ENCODE measurements around the gene KIF26A. TPM values are rescaled to one million over a fixed set of nuclear protein-coding genes. Genes with fewer than 3 reads are reported as not detected.

Gene KIF26A
- total RNA-seq, 4 donors from 2014 or later = 0.74 to 7.3 (median 2.4) TPM

DNA sequence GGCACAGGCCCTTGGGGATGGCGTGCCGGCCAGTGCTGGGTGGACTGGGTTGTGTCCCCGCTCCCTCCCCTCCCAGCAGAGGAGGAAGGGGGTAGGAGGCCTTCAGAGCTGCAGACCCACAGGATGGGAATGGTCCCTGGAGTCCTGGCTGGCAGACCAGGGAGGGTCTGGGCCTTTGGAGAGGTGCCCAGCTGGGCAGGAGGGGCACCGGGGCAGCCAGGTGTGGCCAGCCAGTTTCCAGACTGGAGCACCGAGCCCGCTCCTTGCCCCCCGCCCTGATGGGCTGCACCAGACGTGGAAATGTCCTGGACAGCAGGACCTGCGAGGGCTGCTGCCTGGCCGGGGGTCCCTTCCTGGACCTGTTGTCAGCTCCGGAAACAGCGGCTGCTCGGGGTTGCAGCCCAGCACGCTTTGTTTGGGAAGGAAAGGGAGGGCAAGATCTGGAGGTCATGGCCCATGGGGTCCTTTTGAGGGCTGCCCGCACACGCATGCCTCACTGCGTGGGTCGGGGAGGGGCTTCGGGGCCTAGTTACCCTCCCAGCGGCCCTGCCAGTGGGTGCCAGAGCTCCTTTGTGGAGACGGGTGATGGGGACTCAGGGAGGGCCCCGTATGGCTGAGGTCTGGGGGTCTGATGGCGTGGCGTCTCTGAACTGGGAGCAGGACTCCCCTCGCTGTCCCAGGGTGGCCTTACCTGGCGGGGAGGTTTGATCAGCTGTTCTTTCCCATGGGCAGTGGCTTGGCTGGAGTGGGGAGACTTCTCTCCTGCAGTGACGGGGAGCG is 9.1 kb downstream of the KIF26A start:
- DNase-seq (ENCODE audit: low spot score) (no peak), ATAC-seq (ENCODE audit: low FRiP score) (no peak)
- TF ChIP-seq, protein P1, sequence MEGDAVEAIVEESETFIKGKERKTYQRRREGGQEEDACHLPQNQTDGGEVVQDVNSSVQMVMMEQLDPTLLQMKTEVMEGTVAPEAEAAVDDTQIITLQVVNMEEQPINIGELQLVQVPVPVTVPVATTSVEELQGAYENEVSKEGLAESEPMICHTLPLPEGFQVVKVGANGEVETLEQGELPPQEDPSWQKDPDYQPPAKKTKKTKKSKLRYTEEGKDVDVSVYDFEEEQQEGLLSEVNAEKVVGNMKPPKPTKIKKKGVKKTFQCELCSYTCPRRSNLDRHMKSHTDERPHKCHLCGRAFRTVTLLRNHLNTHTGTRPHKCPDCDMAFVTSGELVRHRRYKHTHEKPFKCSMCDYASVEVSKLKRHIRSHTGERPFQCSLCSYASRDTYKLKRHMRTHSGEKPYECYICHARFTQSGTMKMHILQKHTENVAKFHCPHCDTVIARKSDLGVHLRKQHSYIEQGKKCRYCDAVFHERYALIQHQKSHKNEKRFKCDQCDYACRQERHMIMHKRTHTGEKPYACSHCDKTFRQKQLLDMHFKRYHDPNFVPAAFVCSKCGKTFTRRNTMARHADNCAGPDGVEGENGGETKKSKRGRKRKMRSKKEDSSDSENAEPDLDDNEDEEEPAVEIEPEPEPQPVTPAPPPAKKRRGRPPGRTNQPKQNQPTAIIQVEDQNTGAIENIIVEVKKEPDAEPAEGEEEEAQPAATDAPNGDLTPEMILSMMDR (IDR thresholded peaks at IDR 0.05) = no peak

DNA sequence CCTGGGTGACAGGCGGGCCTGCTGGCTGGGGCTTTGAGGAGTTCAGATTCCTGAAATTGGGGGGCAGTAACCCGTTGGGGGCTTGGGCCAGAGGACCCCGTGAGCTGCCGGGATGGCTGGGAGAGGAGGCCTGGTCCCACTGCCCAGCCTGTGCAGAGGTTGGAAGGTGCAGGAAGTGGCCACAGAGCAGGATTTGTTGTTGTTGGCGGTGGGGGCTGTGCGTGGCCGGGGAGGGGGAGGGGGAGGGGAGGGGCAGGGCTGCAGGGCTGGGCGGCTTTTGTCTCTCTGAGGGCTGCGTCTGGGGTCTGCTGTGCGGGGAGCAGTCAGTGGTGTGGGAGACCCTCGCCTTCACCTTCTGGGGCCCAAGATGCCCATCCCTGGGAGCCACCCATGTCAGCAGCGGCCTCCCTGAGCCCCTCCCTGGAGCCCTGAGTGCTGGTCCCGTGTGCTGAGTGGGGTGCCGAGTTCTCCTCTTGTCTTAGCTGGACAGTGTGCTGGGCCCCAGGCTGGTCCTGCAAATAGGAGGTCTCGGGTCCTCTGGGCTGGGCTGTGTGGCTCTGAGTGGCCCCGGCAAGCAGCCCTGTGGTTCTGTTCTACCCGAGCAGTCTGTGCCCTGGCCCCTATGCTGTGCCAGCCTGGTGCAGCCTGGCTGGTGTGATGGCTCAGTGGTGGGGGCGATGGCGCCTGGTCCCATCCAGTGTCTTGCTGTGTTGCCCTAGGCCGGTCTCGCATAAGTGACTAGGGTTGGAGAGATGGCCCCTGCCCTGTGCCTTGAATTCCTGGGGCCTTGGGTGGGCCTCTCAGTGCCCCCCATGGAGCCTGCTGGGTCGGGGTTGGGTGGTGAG is 10.3 kb downstream of the KIF26A start:
- ATAC-seq (ENCODE audit: low FRiP score) (no peak), DNase-seq (ENCODE audit: low spot score) (no peak)
- TF ChIP-seq, protein P1 (IDR thresholded peaks at IDR 0.05) = no peak

DNA sequence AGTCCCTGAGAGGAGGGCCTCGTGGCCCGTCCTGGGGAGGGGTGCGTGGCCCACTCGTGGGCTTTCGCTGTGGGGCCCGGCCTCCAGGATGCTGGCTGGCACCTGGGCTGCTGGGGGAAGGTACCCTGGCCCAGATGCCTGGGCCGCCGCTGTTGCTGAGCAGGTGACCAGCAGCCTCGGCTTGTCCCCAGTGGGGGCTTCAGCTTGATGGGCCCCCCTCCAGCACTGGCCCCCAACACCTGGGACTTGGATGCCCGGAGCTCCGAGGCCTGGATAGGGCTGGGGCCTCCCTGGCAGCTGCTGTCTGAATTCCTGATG is 10.8 kb downstream of the KIF26A start:
- DNase-seq (ENCODE audit: low spot score) = no peak
- ATAC-seq (ENCODE audit: low FRiP score) = no peak
- TF ChIP-seq, protein P1 (IDR thresholded peaks at IDR 0.05) = no peak

DNA sequence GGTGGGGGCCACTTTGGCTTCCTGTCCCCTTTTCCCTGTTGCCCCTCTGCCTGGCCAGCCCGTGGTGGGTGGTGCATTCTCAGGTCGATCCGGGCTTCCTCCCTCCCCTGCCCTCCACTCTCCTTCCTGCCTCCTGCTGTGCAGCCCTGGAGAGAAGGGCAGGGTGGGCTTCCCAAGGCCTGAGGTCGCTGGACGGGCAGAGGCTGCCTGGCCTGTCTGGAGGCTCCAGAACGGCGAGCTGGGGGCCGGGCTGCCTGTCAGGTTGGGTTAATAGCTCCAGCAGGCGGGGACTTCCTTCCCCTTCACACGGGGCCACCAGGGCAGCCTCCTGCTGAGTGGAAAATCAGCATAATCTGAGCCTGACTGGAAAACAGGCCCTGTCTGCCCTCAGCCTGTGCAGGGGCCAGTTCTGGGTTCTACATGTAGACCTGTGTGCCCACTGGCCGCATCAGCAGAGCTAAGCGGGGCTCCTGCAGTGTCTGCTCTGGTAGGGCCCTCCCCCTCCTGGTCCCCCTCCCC is 11.3 kb downstream of the KIF26A start:
- TF ChIP-seq, protein P1 (IDR thresholded peaks at IDR 0.05) = no peak
- DNase-seq (ENCODE audit: low spot score) (no peak), ATAC-seq (ENCODE audit: low FRiP score) (no peak)

DNA sequence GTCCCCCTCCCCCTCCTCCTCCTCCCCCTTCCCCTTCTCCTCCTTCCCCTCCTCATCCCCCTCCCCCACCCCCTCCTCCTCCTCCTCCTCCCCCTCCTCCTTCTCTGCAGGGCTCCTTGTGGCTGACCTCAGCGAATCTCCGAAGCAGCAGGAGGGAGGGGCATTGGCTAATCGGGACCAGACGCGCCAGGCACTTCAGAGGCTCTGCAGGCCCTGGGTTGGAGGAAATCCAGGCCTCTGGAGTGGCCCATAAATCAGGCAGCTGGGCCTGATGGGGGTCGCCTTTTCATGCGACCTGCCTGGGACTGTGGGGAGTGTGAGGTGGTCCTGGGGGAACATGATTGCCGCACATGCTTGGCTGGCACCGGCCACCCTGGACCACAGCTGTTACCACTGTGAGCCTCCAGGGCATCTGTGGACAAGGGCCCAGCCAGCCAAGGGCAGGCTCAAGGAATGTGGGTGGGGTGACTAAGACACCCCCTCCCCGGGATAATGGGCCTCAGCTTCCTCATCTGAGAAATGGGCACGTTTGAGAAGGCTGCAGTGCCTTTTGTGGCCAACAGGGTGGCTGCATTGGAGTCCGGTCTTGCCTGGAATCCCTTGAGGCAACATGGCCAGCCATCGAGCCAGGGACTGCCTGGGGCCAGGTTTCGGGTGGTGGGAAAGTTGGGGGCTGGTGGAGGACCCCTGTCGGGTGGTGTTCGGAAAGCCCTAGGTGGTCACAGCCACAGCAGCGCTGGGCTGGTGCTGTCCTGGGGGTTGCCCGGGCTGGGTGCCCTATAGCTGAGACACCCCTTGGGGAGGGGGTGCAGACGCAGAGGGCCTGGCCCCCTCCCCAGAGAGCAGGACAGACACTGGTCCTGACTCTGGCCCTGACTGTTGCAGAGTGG is 12.0 kb downstream of the KIF26A start:
- TF ChIP-seq, protein P1 (IDR thresholded peaks at IDR 0.05) = no peak
- ATAC-seq (ENCODE audit: low FRiP score) = no peak
- no peak for DNase-seq (ENCODE audit: low spot score)

DNA sequence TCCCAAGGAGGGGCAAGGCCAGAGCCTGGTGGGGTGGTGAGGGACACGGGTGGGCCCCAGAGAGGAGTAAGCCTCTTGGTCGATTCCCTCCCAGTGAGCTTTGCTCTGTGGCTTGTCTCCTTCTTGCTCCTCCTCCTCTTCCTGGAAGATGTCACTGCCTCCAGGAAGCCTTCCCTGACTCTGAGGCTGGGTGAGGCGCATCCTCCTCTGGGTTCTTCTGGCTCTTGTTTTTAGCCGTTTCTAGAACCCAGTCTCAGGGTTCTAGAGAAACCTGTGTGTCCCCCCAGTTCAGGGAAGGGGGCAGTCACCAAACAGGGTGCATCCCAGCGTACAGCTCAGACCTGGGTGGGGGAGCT is 12.6 kb downstream of the KIF26A start:
- TF ChIP-seq, protein P1 (IDR thresholded peaks at IDR 0.05) = no peak
- DNase-seq (ENCODE audit: low spot score) (no peak), ATAC-seq (ENCODE audit: low FRiP score) (no peak)
